OCI-LY3 (cell line): ENCODE results near the gene RARS2.
"Not testable (repeated sequence)": the region's sequence is repeated elsewhere in the genome, so short reads cannot be mapped to it uniquely, and the experiment has no call there.

Source experiments
- H2AFZ ChIP-seq: fragments of 200-600, 300-600 bp; shearing (Covaris generic); 2 replicates; pipeline ENCODE4 v1.6.0; 2014; ENCODE audit warnings: antibody characterized with exemption, low read depth, low read length
- H3K27ac ChIP-seq: fragments of 200-600, 300-600 bp; sonication (generic); 2 replicates; pipeline ENCODE4 v1.5.1; 2014; ENCODE audit warnings: mild to moderate bottlenecking, low read length, moderate library complexity, mixed read lengths
- H3K27me3 ChIP-seq: fragments of 200-600, 300-600 bp; sonication (generic); 2 replicates; pipeline ENCODE4 v1.6.1; 2014; ENCODE audit warnings: low read depth, low read length, mixed read lengths
- H3K36me3 ChIP-seq: fragments of 200-600, 300-600 bp; sonication (generic); replicated peaks from 2 replicates; pipeline ENCODE3; 2014; ENCODE audit warnings: low read depth, low read length, mixed read lengths
- H3K4me1 ChIP-seq: fragments of 300-600, 200-600 bp; sonication (generic); 2 replicates; pipeline ENCODE4 v1.6.1; 2014; ENCODE audit warnings: low read length, mixed read lengths
- H3K4me2 ChIP-seq: fragments of 200-600, 300-600 bp; sonication (generic); 2 replicates; pipeline ENCODE4 v1.6.1; 2014; ENCODE audit warnings: low read length, mixed read lengths
- H3K4me3 ChIP-seq: fragments of 300-600, 200-600 bp; sonication (generic); 2 replicates; pipeline ENCODE4 v1.5.1; 2014; ENCODE audit warnings: antibody characterized with exemption, mild to moderate bottlenecking, low read length, moderate library complexity
- H3K79me2 ChIP-seq: fragments of 300-600, 200-600 bp; shearing (Covaris generic); 2 replicates; pipeline ENCODE4 v1.6.1; 2014; ENCODE audit warnings: mild to moderate bottlenecking, low read length, mixed read lengths
- H3K9ac ChIP-seq: fragments of 300-600, 200-600 bp; shearing (Covaris generic); 2 replicates; pipeline ENCODE4 v1.6.0; 2014; ENCODE audit warnings: mild to moderate bottlenecking, low read length, moderate library complexity
- H3K9me3 ChIP-seq: fragments of 200-600, 300-600 bp; shearing (Covaris generic); 2 replicates; pipeline ENCODE4 v1.6.1; 2014; ENCODE audit warnings: low read length, mixed read lengths; ENCODE audit not compliant: insufficient read depth
- H4K20me1 ChIP-seq: fragments of 200-600, 300-600 bp; sonication (generic); 2 replicates; pipeline ENCODE4 v1.6.1; 2016; ENCODE audit warnings: low read length, mixed read lengths; ENCODE audit not compliant: insufficient read depth
- CTCF ChIP-seq: fragments of 200-600, 300-600 bp; sonication (generic); IDR thresholded peaks from 2 replicates; pipeline ENCODE4 v1.5.1; 2014; ENCODE audit warnings: antibody characterized with exemption, low read length, low read depth
- EZH2phosphoT487 ChIP-seq: fragments of 200-600 bp; shearing (Covaris generic); IDR thresholded peaks from 2 replicates; pipeline ENCODE4 v1.6.1; 2018; ENCODE audit warnings: antibody characterized with exemption, mixed run types, low read depth

RARS2 gene

GRCh38 chr6:87623248-87623647 is 33.5 kb upstream of the RARS2 start:
- no peak for TF ChIP-seq CTCF
- TF ChIP-seq EZH2phosphoT487, result no peak
- H3K27ac ChIP-seq, result no peak overlapping the region
- H2AFZ ChIP-seq, result no peak overlapping the region
- no peak overlapping the region for H3K9ac ChIP-seq
- no peak overlapping the region for H3K4me3 ChIP-seq
- no peaks in the 10 kb centered on the region for H3K9me3 ChIP-seq
- no peaks in the 10 kb centered on the region for H4K20me1 ChIP-seq
- H3K4me1 ChIP-seq, result peaks cover 7% of the 10 kb centered on the region
- no peak overlapping the region for H3K4me2 ChIP-seq
- no peaks in the 10 kb centered on the region for H3K79me2 ChIP-seq
- H3K36me3 ChIP-seq, result no peaks in the 10 kb centered on the region
- no peaks in the 10 kb centered on the region for H3K27me3 ChIP-seq

GRCh38 chr6:87618531-87618930 is 28.7 kb upstream of the RARS2 start:
- Histone ChIP-seq H3K4me2 (no peak overlapping the region), H3K36me3 (no peaks in the 10 kb centered on the region), H3K27me3 (no peaks in the 10 kb centered on the region), H3K9me3 (no peaks in the 10 kb centered on the region), H3K9ac (no peak overlapping the region), H3K79me2 (no peaks in the 10 kb centered on the region), H3K27ac (no peak overlapping the region), H3K4me1 (no peaks in the 10 kb centered on the region), H2AFZ (no peak overlapping the region), H4K20me1 (no peaks in the 10 kb centered on the region), H3K4me3 (no peak overlapping the region)
- TF ChIP-seq CTCF (no peak), EZH2phosphoT487 (no peak)

GRCh38 chr6:87617405-87617804 is 27.6 kb upstream of the RARS2 start:
- no peak for TF ChIP-seq EZH2phosphoT487
- TF ChIP-seq CTCF, result no peak
- no peaks in the 10 kb centered on the region for H3K4me1 ChIP-seq
- no peaks in the 10 kb centered on the region for H4K20me1 ChIP-seq
- no peak overlapping the region for H3K4me2 ChIP-seq
- no peaks in the 10 kb centered on the region for H3K27me3 ChIP-seq
- no peak overlapping the region for H2AFZ ChIP-seq
- no peaks in the 10 kb centered on the region for H3K9me3 ChIP-seq
- H3K4me3 ChIP-seq, result no peak overlapping the region
- peaks cover 4% of the 10 kb centered on the region for H3K36me3 ChIP-seq
- H3K79me2 ChIP-seq, result no peaks in the 10 kb centered on the region
- no peak overlapping the region for H3K27ac ChIP-seq
- no peak overlapping the region for H3K9ac ChIP-seq

GRCh38 chr6:87613018-87613417 is 23.2 kb upstream of the RARS2 start:
- not testable (repeated sequence) for H3K4me1 ChIP-seq, H3K79me2 ChIP-seq, H3K36me3 ChIP-seq, H4K20me1 ChIP-seq, H3K4me2 ChIP-seq, H2AFZ ChIP-seq, H3K9ac ChIP-seq, H3K9me3 ChIP-seq, H3K4me3 ChIP-seq, H3K27me3 ChIP-seq, H3K27ac ChIP-seq

- no peaks in the 10 kb centered on the region for H3K27me3 ChIP-seq
- no peak overlapping the region for H3K4me2 ChIP-seq
- H4K20me1 ChIP-seq, result no peaks in the 10 kb centered on the region
- peaks cover 7% of the 10 kb centered on the region for H3K36me3 ChIP-seq
- no peak overlapping the region for H2AFZ ChIP-seq
- H3K9ac ChIP-seq, result no peak overlapping the region
- no peak overlapping the region for H3K4me3 ChIP-seq
- H3K4me1 ChIP-seq, result no peaks in the 10 kb centered on the region
- H3K27ac ChIP-seq, result no peak overlapping the region
- no peaks in the 10 kb centered on the region for H3K9me3 ChIP-seq
- H3K79me2 ChIP-seq, result no peaks in the 10 kb centered on the region
- TF ChIP-seq EZH2phosphoT487, result no peak
- no peak for TF ChIP-seq CTCF
These were observed 19.0 kb upstream of the RARS2 start for GRCh38 chr6:87608802-87609201.
